GM18502 (cell line): ENCODE measurements around the gene C7orf57.
"Not testable (repeated sequence)": the region's sequence is repeated elsewhere in the genome, so short reads cannot be mapped to it uniquely, and the experiment has no call there.

ENCODE experiments used
- ATAC-seq: cut with Tn5 transposase; IDR thresholded peaks from one replicate; pipeline ENCODE4 v1.9.1; 2021; ENCODE audit warnings: mild to moderate bottlenecking; ENCODE audit not compliant: unreplicated experiment, poor library complexity

Gene C7orf57

DNA sequence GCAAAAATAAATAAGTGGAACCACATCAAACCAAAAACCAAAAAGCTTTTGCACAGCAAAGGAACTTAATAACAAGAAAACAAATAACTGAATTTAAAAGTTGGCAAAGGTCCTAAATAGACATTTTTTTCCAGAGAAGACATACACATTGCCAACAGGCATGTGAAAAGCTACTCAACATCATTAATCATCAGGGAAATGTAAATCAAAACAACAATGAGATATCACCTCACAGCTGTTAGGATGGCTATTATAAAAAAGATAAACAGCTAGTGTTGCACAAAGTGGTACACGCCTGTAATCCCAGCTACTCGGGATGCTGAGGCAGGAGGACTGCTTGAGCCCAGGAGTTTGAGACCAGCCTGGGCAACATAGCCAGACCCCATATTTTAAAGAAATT is 4.2 kb upstream of the C7orf57 start:
- no peak for ATAC-seq

DNA sequence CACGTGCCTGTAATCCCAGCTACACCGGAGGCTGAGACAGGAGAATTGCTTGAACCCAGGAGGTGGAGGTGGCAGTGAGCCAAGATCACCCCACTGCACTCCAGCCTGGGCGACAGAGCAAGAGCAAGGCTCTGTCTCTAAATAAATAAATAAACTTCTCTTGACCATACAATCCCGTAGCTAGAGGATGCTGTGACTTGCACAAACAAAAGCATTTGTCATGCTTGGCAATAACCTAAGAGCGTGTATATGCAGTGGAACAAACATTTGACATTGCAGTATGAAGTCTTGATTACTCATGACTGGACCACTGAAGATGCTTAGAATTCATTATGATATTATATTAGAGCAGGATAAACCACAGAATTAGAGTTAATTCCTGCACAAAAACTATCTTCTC is 1.4 kb upstream of the C7orf57 start:
- ATAC-seq = no peak

DNA sequence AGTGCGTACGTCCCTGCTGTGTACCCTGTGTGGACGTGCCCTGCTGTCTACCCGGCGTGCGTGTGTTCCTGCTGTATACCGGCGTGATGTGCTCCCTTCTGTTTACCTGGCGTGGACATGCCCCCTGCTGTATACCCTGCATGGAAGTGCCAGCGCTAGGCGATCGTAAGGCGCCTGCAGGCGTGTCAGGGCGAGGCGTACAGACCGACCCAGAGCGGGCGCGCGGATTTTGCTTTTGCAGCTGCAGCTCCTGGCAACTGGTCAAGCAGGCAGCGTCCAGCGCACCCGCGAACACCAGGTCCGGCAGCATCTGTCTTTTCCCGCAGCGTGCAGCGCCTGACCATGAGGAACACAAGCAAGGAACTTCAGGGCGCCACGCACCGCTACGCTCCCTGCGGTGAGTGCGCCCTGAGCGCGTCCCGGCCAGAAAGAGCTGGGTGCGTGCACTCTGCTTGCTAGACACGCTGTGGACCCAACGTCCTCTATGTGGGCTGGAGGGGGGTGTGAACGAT is 680 bp downstream of the C7orf57 start:
- ATAC-seq = no peak

DNA sequence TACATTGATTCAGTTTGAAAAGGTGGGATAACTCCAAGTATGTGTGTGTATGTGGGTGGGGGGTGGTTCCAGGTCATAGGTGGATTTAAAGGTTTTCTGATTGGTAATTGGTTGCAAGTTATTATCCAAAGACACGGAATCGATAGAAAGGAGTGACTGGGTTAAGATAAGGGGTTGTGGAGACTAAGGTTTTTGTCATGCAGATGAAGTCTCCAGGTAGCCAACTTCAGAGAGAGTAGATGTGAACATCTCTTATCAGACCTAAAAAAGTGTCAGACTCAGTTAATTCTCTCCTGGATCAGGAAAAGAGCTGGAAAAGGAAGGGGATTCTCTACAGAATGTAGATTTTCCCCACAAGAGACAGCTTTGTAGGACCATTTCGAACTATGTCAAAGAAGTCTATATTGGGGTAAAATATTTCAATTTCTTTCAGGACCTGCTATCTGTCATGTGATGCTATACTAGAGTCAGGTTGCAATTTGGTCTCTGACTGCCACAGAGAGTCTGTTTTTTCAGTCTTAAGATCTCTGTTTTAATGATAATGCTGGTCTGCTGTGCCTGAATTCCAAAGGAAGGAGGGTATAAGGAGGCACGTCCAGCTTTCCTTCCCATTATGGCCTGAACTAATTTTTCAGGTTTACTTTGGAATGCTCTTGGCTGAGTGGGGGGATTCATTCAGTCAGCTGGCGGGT is 3.6 kb downstream of the C7orf57 start:
- no peak for ATAC-seq

DNA sequence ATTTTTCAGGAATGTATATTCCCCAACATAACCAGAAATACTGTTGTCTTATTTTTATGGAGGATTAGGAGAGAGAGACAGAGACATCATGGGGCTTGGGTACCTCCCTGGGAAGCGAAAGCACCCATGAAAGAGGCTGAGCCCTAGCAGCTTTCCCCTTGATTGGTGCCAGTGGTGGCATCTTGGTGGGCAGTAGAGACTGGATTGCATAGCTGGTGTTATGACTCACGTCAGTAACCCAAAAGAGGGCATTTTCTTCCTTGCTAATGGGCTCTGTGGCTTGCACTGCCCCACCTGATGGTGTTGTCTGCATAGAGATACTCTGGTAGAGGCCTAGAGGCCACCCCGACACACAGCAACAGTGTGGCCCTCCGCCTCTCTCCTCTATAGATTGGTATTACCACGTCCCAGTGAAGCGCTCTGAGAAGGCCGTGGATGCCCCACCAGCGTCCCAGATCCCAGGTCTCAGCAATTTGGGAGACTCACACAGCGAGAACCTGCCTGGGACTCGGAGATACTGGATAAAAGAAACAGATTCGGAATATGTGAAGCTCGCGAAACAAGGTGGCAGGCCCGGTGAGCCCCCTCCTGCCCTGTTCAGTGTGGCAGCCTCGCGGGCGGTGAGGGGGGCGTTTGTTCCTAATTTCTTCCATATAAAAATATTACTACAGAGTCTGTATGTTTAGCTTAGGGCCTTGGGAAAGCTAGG is 5.8 kb downstream of the C7orf57 start:
- ATAC-seq = no peak

DNA sequence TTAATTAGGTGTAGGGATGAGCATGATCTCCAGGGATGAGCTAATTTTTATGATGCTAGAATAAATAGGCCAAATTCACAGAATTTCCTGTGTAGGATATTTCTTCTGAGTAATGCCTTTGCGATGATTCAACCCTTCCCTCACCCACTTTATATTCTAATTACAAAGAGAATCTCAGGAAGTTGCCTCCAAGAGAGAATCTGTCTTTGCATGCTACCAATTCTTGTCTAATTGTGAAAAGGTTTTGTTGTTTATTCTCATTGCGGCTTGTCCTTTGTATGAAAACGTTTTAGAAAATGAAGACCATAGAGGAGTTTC is 6.3 kb downstream of the C7orf57 start:
- no peak for ATAC-seq

DNA sequence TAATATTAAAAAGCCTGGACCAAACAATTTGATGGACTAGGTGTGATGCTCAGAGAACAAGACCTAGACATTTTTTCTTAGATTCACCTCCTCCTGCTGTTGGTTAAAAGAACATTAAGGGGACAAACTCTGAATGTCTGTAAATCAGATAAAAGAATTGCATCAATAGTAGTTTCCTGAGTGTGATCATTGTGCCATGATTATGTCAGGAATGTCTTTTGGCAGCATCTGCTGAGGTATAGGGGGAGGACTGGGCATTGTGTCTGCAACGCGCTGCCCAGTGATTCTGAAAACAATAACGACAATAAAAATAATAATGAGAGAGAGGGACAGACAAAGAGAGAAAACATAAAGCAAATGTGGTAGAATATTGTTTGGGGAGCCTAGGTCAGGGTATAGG is 6.9 kb downstream of the C7orf57 start:
- ATAC-seq = no peak

DNA sequence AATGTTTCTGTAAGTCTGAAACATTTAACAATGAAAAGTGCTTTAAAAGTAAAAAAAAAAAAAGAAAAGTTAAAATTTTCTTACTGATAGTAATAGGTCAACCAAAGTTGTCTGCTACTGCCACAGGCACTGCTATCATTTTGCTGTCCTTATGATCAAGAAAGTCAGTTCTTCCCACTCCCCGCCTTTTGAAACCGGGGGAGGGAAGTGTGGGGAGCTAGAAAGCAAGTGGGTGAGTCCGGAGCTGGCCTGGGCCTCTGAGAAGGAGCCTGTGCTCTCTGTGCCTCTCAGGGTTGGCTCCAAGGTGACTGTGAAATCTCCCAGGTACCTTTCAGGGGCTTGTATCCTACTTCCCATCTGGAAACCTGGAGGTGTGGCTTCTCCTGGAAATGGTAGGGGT is 7.3 kb downstream of the C7orf57 start:
- no peak for ATAC-seq

DNA sequence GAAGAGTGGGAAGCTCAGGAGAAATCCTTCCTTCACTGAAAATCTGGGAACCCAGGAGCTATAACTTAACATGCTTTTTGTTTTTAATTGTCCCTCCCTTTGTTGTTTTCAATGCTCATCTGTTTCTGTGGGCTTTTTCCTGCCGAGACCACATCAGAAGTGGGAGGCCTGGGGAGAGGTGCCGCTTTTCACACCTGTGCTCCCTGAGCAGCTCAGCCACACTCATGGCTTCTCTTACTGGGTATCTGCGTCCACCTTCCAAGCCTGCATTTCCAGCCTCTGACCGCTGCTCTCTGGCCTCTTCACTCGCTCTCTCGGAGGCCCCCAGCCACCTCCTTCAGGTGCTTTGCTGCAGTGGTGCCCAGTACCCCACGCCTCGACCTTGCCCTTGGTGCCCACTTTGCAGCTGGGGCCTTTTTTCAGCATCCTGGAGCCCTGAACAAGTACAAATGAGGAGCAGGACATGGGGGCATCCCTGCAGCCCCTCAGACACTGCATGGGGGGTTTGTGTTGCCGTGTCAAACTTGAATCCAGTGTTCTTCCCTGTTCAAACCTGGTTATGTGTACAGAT is 9.9 kb downstream of the C7orf57 start:
- no peak for ATAC-seq

DNA sequence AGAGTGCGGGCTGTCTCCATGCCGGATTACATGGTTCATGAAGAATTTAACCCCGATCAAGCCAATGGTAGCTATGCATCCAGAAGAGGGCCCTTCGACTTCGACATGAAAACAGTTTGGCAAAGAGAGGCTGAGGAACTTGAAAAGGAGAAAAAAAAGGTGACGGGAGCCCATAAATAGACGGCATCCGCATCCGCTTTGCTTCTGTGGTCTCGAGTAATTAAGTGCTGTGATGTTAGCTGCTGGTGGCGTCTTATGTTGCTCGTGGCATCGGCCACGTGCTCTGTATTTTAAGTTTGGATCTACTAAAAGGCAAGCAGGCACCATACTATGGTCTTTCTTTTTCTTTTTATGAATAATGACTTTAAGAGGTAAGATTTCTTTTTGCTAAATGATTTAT is 11.1 kb downstream of the C7orf57 start:
- ATAC-seq = no peak

DNA sequence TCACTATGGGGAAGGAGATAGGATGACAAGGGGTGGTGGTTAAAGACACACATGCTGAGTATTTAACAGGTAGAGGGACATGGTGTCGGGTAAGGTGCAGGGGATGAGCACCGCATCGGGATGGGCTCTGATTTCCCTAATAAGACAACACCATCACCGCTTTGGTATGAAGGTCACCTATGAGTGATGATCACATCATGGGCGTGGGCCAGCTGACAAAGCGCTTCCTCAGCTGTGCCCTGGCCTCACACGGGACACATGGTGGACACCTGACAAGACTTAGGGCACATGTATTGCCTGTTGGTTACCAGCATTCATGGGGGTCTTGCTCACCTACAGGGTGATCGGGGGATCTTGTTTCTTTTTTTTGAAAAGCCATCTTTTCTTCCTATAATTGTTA is 12.8 kb downstream of the C7orf57 start:
- ATAC-seq = no peak

DNA sequence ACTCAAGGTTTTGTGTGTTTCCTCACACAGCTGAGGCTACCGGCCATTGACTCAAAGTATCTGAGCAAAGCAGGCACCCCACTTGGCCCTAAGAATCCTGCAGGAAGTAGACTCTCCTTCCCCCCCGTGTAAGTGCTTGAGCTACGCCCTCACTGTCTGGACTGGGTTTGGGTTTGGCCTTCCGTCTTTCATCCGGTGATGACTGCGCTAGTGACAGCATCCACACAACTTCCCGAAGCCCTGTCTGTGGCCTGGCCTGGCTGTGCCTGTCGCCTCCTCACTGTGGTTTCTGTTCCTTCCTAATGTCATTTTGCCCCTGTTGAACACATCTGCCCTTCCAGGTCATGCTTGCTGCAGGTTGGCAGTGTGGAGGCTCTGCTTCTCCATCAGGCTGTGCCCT is 14.5 kb downstream of the C7orf57 start:
- no peak for ATAC-seq

DNA sequence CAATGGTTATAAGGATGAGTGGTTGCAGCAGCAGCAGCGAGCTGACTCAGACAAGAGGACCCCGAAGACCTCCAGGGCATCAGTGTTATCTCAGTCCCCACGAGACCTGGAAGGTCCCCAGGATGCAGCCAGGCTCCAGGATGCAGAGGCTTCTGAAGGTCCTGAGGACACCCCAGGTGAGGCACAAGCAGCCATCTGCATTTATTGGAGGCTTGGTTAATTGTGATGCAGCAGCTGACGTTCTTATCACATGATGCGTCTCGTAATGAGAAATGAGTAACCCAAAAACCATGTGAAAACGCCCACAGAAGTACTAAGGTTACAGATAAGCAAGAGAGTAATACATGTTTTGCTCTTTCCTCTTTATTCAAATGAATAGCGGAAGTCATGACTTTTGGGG is 17.4 kb downstream of the C7orf57 start:
- no peak for ATAC-seq

DNA sequence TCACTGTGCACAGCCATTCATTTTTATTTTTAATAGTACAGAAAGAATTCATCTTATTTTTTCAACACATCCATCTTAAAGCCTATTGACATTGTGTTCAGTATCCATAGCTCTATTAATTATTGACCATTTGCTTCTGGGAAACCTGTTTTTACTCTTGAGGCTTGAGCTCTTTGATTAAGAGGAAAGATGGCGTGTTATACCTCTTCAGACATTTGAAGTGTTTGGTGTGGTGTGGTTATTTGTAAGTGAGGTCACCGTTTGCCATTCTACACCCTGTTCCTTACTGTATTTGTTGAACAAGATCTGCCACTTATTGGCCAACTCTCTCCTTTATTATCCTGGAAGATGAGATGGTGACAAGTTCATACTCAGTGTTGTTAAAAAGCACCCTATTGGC is 18.4 kb downstream of the C7orf57 start:
- ATAC-seq = no peak

DNA sequence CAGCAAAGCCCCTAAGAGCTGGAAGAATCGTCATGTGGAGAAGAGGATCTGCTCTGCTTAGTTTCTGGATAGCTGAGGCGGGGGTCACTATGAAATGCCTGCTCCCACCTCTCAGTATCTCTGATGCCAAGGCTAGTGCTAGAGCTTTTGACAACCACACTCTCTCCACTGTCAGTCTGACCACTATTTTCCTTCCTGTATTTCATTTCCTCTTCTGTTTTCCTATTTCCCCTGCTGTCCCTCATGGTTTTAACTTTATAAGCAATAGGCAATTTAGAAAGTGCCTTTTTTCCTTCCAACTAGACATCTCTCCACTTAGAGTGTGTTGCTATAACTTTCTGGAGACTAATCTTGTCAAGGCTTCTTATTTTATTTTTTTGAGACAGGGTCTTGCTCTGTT is 23.6 kb downstream of the C7orf57 start:
- ATAC-seq = no peak

DNA sequence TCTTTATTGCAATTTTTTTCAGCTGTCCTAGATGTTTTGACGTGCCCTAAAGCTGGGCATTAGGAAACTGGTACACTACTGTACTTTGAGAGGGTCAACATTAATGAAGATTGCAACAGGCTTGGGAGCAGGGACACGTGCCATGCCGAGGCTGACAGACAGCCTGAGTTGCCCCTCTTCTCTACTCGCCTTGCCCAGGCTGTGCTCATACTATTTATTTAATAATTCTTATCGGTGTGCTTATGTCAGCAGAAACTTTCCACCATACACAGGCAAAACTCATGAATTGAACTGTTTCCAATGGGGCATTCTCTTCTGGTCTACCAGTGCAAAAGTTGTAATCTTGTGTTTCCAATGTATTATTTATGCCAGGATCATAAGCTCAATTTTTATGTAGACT is 24.4 kb downstream of the C7orf57 start:
- no peak for ATAC-seq

DNA sequence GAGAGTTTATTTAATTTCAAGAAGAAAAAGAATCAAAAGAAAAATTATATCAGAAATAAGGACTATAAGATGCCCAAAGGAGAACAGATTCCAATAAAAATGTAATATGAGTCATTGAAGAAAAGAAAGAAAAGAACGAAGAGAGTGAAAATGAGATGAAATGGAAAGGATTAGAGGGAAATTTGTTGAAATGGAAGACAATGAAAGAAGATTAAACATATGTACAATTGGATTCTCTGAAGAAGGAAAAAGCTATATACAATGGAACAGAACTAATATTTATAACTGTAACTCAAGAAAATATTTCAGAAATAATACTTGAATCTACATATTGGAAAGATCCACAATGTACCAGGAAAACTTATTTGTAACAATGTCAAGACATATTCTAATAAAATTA is 28.6 kb downstream of the C7orf57 start:
- no peak for ATAC-seq

DNA sequence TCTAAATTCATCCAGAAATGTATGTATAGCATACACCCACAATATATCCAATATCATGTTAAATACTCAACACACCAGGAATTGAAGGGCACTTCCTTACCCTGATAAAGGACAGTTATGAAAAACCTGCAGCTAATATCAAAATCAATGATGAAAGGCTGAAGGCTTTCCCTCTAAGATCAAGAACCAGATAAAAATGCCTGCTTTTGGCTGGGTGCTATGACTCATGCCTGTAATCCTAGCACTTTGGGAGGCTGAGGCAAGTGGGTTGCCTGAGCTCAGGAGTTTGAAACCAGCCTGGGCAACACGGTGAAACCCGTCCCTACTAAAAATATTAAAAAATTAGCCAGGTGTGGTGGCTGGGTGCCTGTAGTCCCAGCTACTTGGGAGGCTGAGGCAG is 32.1 kb downstream of the C7orf57 start:
- ATAC-seq = no peak

DNA sequence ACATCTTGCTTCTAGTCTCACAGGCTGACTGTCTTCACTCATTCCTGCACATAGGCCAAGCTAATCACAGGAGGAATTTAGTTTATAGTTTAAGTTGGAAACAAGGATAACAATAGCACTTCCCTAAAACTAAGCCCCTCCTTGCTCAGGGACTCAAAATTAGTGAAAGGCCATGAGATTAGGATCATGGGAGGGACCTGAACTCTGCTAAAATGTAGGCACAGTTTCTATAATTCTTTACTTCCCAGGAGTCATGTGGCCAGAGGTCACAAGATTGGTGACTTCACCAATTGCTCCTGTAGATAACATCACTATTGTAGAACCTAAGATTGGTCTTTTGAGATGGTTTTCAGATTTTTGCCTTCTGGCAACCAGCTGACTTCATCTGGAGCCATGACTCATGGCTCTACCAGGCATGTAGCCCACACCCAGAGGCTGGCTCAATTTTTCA is 38.9 kb downstream of the C7orf57 start:
- ATAC-seq = no peak

DNA sequence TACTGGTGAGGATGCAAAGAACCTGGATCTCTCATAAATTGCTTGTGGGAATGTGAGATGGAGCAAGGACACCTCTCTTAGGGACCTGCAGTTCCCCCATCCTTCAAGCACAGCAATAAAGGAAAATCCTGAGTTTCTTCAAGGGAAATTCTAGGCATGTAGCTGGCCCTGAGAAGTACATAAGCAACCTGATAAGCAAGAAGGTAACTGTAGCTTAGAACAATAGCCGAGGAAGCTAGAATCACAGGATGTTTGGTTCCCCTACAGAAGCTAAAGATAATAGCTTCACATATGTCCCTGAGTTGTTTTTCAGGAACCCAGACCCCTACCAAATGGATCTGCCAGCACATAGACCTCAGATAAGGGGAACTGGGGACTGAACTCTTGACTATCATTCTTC is 42.1 kb downstream of the C7orf57 start:
- no peak for ATAC-seq

DNA sequence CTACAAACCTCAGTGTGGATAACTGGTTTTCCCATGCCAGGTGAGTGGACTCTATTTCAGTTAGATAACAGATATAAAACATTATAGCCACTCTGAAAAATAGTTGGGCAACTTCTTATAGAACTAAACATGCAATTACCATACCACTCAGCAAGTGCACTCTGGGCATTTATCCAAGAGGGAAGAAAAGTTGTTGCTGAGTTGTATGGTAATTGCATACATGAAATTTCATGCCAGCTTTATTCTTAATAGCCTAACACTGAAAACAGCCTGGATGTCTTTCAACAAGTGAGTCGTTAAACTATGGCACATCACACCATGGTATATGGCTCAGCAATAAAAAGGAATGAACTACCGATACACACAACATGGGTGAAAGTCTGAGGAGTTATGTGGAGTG is 43.1 kb downstream of the C7orf57 start:
- ATAC-seq = no peak

DNA sequence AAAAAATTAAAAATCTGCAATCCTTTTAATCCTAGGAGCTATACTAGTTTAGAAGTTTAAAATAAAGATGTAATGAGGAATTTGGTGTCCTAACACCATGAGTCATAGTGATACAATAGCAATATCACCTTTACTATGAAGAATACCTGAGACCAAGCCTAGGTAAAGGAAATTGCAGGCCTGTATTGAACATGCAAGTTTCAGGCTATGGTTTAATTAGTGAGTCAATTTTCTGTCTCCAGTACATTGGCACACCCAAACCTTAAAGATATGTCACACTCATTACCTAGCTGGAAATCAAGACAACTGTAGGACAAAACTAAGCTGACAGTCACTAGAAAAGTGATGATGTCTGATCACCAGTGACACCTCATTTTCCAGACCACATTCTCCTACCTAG is 47.0 kb downstream of the C7orf57 start:
- ATAC-seq = not testable (repeated sequence)
